HL-60/S4 (cell line): ENCODE data around the gene DOCK6.
"Not testable (repeated sequence)": the region's sequence is repeated elsewhere in the genome, so short reads cannot be mapped to it uniquely, and the experiment has no call there.

Experiments used
- in situ Hi-C: fragments of 300-500 bp; cut with MboI; formaldehyde crosslinking; loops from 2 replicates; pipeline ENCODE4 v1.14.3; 2022; ENCODE audit warnings: low sequenced_read_pairs

DOCK6 gene

DNA sequence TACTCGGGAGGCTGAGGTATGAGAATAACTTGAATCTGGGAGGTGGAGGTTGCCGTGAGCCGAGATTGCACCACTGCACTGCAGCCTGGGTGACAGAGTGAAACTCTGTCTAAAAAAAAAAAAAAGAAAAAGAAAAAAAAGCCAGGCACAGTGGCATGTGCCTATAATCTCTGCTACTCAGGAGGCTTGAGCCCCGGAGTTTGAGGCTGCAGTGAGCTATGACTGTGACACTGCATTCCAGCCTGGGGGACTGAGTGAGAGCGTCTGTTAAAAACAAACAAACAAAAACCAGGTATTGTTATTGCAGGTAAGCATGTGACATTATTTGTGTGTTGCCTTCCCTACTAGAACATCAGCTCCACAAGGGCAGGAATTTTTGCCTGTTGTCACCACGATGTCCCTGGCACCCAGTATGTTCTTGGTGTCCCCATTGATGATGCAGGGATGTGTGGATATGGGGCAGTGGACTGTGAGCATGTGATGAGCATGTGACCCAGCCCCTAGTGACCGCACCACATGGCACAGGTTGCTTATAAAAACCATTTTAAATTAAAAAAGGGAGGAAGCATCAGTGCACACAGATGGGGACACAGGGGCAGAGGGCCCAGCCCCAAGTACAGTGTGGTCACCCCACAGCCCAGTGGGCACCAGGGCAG is 63.4 kb downstream of the DOCK6 start:
- in situ Hi-C loops, result no loop called here

DNA sequence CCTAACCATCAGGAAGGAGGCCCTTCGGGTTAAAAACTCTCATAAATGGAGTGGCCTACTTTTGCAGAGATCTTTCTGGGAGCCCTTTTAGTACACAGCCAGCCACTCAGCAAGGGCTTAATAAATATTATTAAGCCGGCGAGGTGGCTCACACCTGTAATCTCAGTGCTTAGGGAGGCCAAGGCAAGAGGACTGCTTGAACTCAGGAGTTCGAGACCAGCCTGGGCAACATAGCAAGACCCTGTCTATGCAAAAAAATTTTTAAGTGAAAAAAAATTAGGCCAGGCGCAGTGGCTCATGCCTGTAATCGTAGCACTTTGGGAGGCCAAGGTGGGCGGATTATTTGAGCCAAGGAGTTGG is 64.2 kb downstream of the DOCK6 start:
- in situ Hi-C loops, result no loop called here

DNA sequence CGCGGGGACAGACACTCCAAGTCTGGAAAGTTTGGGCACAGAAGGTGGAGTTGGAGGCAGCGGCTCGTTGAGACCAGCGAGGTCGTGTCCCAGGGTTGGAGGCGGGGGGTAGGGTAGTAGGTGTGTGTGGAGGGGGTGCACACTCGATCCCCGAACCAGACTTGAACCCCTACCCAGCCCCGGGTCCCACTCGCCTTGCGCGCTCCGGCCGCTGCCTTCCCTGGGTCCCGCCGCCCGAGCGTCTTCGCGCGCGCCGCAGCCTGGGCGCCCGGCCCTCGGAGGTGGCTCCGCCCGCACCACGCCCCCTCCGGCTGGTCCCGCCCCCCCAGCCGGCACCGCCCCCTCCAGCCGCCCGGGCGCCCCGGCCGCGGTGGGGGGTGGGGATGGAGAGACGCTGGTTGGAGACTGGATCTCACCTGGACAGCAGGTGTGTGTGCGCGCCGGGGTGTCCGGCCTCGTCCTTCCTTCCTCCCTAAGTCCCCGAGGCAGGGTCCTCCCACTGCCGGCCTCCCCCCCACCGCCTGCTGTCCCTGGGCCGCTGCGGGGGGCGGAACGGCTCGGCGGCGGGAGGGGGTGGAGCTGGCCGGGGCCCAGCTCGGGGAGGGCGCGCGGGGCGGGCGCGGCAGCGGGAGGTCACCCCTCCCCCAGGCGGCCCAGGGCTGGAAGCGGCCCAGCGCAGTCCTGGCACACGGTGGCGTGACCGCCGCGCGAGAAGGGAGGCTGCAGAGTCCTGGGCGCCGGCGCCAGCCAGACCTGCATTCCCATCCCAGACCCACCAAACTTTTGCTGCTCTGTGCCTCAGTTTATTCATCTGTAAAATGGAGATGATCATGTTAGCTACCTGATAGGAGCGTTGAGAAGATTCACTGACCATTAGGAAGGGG is 64.8 kb downstream of the DOCK6 start, which contains the start of gene KANK2:
Gene KANK2 (minus strand): TSS at position 255 of the 884 bp plus-strand sequence. CDS start 3,034 bp downstream, outside the sequence.
- in situ Hi-C loops, result no loop called here

- in situ Hi-C loops, result no loop called here
These were observed 65.7 kb downstream of the DOCK6 start for GRCh38 chr19:11196406-11197287.

GRCh38 chr19:11195681-11196080 is 66.6 kb downstream of the DOCK6 start:
- in situ Hi-C loops, result no loop called here

- in situ Hi-C loops, result no loop called here
These were observed 67.4 kb downstream of the DOCK6 start for GRCh38 chr19:11194656-11195558.

- in situ Hi-C loops, result no loop called here
These were observed 68.2 kb downstream of the DOCK6 start for GRCh38 chr19:11194173-11194572.

- in situ Hi-C loops, result no loop called here
These were observed 69.1 kb downstream of the DOCK6 start for GRCh38 chr19:11192957-11193939.

- in situ Hi-C loops, result no loop called here
These were observed 70.4 kb downstream of the DOCK6 start for GRCh38 chr19:11191934-11192333.

- in situ Hi-C loops, result no loop called here
These were observed 71.0 kb downstream of the DOCK6 start for GRCh38 chr19:11191273-11191755.

- in situ Hi-C loops, result no loop called here
These were observed 71.8 kb downstream of the DOCK6 start for GRCh38 chr19:11190501-11190900.

DNA sequence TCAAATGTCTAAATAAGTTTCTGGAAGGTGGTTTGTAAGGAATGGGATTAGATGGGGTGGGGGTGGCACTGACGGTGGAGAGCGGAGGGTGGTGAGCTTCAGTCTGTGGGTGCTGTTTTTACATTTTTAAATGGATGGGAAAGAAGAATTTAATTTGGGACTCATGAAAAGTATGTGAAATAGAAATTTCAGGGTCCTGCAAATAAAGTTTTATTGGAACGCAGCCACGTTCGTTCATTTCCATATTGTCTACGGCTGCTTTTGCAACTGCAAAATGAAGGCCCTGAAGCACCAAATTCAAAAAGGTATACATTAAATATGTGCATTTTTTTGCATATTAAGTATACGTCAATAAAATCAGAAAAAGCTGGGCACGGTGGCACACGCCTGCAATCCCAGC is 74.9 kb downstream of the DOCK6 start:
- in situ Hi-C loops, result no loop called here

GRCh38 chr19:11182994-11183393 is 79.3 kb downstream of the DOCK6 start:
- in situ Hi-C loops, result no loop called here

- in situ Hi-C loops, result no loop called here
These were observed 80.8 kb downstream of the DOCK6 start for GRCh38 chr19:11181488-11181887.

DNA sequence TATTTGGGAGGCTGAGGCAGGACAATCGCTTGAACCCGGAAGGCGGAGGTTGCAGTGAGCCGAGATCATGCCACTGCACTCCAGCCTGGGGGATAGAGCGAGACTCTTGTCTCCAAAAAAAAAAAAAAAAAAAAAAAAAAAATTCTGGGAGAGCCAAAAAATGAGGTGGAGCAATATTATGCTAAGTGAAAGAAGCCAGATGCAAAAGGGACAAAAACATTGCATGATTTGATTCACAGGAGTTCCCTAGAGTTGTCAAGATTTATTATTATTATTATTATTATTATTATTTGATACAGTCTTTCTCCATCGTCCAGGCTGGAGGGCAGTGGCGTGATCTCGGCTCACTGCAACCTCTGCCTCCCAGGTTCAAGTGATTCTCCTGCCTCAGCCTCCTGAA is 81.3 kb downstream of the DOCK6 start:
- in situ Hi-C loops, result not testable (repeated sequence)

DNA sequence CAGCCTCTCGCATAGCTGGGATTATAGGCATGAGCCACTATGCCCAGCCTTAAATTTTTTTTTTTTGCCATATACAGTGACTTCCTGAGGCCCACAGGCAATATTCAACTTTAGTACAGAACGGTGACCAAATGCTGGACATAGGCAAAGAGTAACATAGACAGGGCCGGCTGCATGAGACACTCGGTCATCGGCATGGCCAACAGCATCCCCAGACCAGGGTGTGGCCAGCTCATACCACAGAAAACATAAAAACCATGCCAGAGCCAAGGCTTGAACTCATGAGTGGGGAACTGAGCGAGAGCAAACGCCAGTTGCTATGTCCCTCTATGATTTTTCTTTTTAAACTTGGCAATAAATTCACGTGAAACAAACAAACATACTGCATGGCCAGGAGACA is 82.0 kb downstream of the DOCK6 start:
- in situ Hi-C loops, result no loop called here

DNA sequence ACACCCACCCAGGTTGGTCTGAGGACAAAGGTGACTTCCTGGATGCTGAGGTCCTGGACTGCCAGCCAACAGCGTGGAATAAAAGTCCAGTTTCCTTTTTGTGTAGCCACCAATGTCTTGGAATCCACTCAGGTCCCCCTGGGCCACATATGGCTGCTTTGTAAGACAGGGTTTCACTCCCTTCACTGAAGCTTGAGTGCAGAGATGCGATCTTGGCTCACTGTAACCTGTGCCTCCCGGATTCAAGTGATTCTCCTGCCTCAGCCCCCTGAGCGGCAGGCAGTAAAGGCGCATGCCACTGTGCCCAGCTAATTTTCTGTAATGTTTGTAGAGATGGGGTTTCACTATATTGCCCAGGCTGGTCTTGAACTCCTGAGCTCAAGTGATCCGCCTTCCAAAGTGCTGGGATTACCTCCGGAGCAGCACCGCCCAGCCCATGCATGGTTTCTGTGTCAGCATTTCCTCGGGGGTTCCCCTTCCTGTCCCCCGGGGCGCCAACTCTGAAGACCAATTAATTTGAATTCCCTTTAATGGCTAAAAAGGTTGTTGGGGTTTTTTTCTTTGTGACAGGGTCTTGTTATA is 82.5 kb downstream of the DOCK6 start:
- in situ Hi-C loops, result no loop called here

- in situ Hi-C loops, result not testable (repeated sequence)
These were observed 83.2 kb downstream of the DOCK6 start for GRCh38 chr19:11179145-11179465.

- in situ Hi-C loops, result no loop called here
These were observed 84.7 kb downstream of the DOCK6 start for GRCh38 chr19:11177592-11177991.
